Skeletal muscle satellite cell (primary cell): ENCODE results near the gene HOXC4. TPM values are rescaled to one million over a fixed set of nuclear protein-coding genes. Genes with fewer than 3 reads are reported as not detected.
"Not testable (repeated sequence)": the region's sequence is repeated elsewhere in the genome, so short reads cannot be mapped to it uniquely, and the experiment has no call there.

Experiments
- H3K27me3 ChIP-seq: 2 replicates; pipeline ENCODE4 v1.7.0; 2013; ENCODE audit warnings: low read length; ENCODE audit not compliant: control insufficient read depth, insufficient read depth
- H3K36me3 ChIP-seq: 2 replicates; pipeline ENCODE4 v1.7.0; 2013; ENCODE audit warnings: mild to moderate bottlenecking, control low read depth, low read length; ENCODE audit not compliant: insufficient read depth
- H3K4me1 ChIP-seq: 2 replicates; pipeline ENCODE4 v1.7.0; 2013; ENCODE audit warnings: low read length; ENCODE audit not compliant: control insufficient read depth, insufficient read depth
- H3K4me2 ChIP-seq: 2 replicates; pipeline ENCODE4 v1.7.0; 2013; ENCODE audit warnings: mild to moderate bottlenecking, low read length
- H3K4me3 ChIP-seq: 2 replicates; pipeline ENCODE4 v1.7.0; 2013; ENCODE audit warnings: low read length
- H3K9ac ChIP-seq: 2 replicates; pipeline ENCODE4 v1.7.0; 2013; ENCODE audit warnings: mild to moderate bottlenecking, low read depth, low read length, moderate library complexity
- H3K9me3 ChIP-seq: replicated peaks from 2 replicates; pipeline ENCODE4 v1.7.0; 2013; ENCODE audit warnings: mild to moderate bottlenecking, control low read depth, low read length
- small RNA-seq: library from RNA; depleted of rRNA; stranded (forward); fragments of <200 nt; gene quantifications from one replicate; pipeline ENCODE3, GENCODE V24; 2012

The HOXC4 gene

GRCh38 chr12:54092943-54093342 is 39.3 kb downstream of the HOXC4 start:
- H3K4me1 ChIP-seq, H3K4me2 ChIP-seq, H3K36me3 ChIP-seq, H3K9ac ChIP-seq, H3K9me3 ChIP-seq, H3K4me3 ChIP-seq: not testable (repeated sequence)
- peaks cover 10% of the 10 kb centered on the region for H3K27me3 ChIP-seq

- not testable (repeated sequence) for H3K36me3 ChIP-seq, H3K4me3 ChIP-seq, H3K9me3 ChIP-seq, H3K27me3 ChIP-seq, H3K4me2 ChIP-seq, H3K4me1 ChIP-seq, H3K9ac ChIP-seq
Measured at GRCh38 chr12:54095928-54096327, 42.3 kb downstream of the HOXC4 start.

GRCh38 chr12:54098644-54099043 is 45.0 kb downstream of the HOXC4 start:
- H3K4me1 ChIP-seq, H3K27me3 ChIP-seq, H3K9ac ChIP-seq, H3K9me3 ChIP-seq, H3K4me2 ChIP-seq, H3K36me3 ChIP-seq, H3K4me3 ChIP-seq: not testable (repeated sequence)

GRCh38 chr12:54100588-54100987 is 47.0 kb downstream of the HOXC4 start:
- H3K9me3 ChIP-seq, H3K4me2 ChIP-seq, H3K4me3 ChIP-seq, H3K27me3 ChIP-seq, H3K9ac ChIP-seq, H3K36me3 ChIP-seq, H3K4me1 ChIP-seq: not testable (repeated sequence)

- not testable (repeated sequence) for H3K9ac ChIP-seq, H3K9me3 ChIP-seq, H3K4me3 ChIP-seq, H3K36me3 ChIP-seq, H3K4me2 ChIP-seq, H3K4me1 ChIP-seq, H3K27me3 ChIP-seq
Measured at GRCh38 chr12:54102223-54102622, 48.6 kb downstream of the HOXC4 start.

- not testable (repeated sequence) for H3K4me3 ChIP-seq, H3K9ac ChIP-seq, H3K9me3 ChIP-seq, H3K4me1 ChIP-seq, H3K36me3 ChIP-seq, H3K4me2 ChIP-seq, H3K27me3 ChIP-seq
Measured at GRCh38 chr12:54103827-54104226, 50.2 kb downstream of the HOXC4 start.

Small RNA genes lying within 50 kb of the gene (small RNA-seq; reads per million reads assigned to genes)
- gene HOXC5, result 0.98 reads per million, percentile 29 among the genes with 10 or more reads in this experiment
- gene MIR615, result 3.8 reads per million, percentile 82 among the genes with 10 or more reads in this experiment
- gene RF00019, result not detected
